Activated naive CD4-positive, alpha-beta T cell treated with anti-CD3 and anti-CD28 coated beads for 36 hours (primary cell): ENCODE measurements around the gene SLC6A2. TPM values are rescaled to one million over a fixed set of nuclear protein-coding genes. Genes with fewer than 3 reads are reported as not detected.
"Not testable (repeated sequence)": the region's sequence is repeated elsewhere in the genome, so short reads cannot be mapped to it uniquely, and the experiment has no call there.

Source experiments
- CTCF ChIA-PET: fragments of 350-600 bp; sonication (Branson Sonifier 250); formaldehyde crosslinking; loops from one replicate; lab custom pipeline; 2021; ENCODE audit warnings: antibody characterized with exemption; lab: Charles Lee
- DNase-seq: peaks from one replicate; pipeline ENCODE4 v3.0.0-alpha.2; 2020
- H3K27ac Mint-ChIP-seq: one replicate; pipeline ENCODE4 v1.8.0; 2021; ENCODE audit warnings: mild to moderate bottlenecking, mixed read lengths
- H3K27me3 Mint-ChIP-seq: one replicate; pipeline ENCODE4 v1.8.0; 2021; ENCODE audit warnings: low read depth, mixed read lengths
- H3K36me3 Mint-ChIP-seq: one replicate; pipeline ENCODE4 v1.8.0; 2021; ENCODE audit warnings: low read depth, mixed read lengths
- H3K4me1 Mint-ChIP-seq: one replicate; pipeline ENCODE4 v1.8.0; 2021; ENCODE audit warnings: low read depth, mixed read lengths
- H3K4me3 Mint-ChIP-seq: one replicate; pipeline ENCODE4 v1.8.0; 2021; ENCODE audit warnings: mild to moderate bottlenecking, moderate library complexity, mixed read lengths
- H3K9me3 Mint-ChIP-seq: one replicate; pipeline ENCODE4 v1.8.0; 2021; ENCODE audit warnings: mixed read lengths
- intact Hi-C: fragments of 100-400 bp; cut with micrococcal nuclease; formaldehyde crosslinking; loops from one replicate; pipeline ENCODE4 v1.15.1; 2023
- total RNA-seq, 2 experiments: library from RNA; stranded (reverse); gene quantifications; one replicate each; pipeline ENCODE4 v1.2.3, GENCODE V29; 2021

Gene SLC6A2
- not detected for total RNA-seq

DNA sequence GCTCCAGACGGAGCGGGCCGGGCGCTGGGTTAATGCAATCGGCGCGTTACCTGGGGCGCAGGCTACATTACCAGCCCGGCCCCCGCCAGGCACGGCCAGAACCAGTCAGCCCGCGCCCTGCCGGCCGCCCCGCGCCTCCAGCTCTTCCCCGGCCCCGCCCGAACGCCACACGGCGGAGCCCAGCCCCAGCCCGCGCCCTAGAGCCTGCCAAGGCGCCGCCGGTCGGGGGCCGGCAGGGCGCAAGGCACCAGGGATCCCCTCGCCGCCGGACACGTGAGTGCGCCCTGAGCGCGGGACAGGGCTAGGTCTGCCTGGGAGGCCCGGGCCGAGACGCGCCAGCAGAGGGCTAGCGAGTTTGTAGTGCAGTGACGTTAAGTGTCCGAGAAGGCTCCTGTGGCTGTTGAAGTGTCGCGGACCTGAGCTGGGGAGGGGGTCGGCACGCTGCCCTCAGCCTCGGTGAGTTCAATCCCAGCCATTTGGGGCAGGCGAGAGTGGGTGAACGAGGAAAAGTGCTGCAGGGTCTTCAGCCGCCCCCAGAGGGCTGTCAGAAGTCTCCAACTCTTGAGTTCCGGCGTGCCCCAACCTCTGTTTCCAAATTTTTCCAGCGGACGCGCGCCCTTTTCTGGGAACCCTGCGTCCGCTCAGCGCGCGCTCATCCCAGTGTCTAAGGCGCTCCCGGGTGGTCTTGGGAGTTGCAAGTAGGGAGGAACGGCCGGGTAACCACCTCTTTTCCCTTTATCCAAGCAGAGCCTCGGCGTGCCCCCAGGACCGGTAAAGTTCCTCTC, at the start of gene SLC6A2:
TSS of gene SLC6A2 (plus strand) at position 92 of the 785 bp plus-strand sequence. CDS start 707 bp downstream, outside the sequence.
- Mint-ChIP-seq H3K9me3 (no peaks in the 10 kb centered on the region), H3K27me3 (peaks cover 15% of the 10 kb centered on the region), H3K4me1 (no peaks in the 10 kb centered on the region), H3K27ac (no peak within 1 kb of the TSS), H3K36me3 (no peaks in the 10 kb centered on the region), H3K4me3 (no peak within 1 kb of the TSS)
- DNase-seq: no peak
- CTCF ChIA-PET: no interaction called here
- intact Hi-C loops: no loop called here

DNA sequence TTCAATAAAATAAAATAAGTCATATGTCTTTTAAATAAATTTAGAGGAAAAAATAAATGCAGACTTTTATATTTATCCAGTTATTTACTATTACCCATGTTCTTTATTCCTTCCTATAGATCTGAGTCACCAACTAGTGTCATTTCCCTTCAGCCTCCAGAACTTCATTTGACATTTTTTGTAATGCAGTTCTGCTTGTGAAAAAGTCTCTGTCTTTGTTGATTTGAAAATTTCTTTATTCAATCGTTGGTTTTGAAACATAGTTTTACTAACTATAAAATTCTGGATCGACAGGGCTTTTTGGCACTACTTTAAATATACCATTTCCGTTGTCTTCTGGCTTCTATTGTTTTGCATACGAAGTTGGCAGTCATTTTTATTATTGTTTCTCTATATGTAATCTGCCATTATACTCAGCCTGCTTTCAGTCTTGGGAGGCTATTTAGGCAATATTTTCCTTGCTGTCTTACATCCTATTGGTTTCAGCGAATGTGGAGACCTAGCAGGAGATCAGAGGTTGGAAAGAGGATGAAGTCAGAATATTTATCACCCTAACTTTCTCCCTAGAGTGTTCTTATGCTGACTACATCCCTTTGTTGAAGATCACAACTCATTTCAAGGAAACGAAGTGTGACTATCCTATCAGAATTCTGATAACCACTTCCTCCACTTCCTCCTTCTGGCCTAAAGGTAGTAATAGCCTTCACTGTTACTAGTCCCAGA, 42.0 kb upstream of the SLC6A2 start:
- Mint-ChIP-seq H3K27me3 (peaks cover 11% of the 10 kb centered on the region), H3K27ac (no peak overlapping the region), H3K4me3 (no peak overlapping the region), H3K9me3 (peaks cover 2% of the 10 kb centered on the region), H3K4me1 (no peaks in the 10 kb centered on the region), H3K36me3 (peaks cover 1% of the 10 kb centered on the region)
- DNase-seq: no peak
- intact Hi-C loops: no loop called here
- CTCF ChIA-PET: no interaction called here

DNA sequence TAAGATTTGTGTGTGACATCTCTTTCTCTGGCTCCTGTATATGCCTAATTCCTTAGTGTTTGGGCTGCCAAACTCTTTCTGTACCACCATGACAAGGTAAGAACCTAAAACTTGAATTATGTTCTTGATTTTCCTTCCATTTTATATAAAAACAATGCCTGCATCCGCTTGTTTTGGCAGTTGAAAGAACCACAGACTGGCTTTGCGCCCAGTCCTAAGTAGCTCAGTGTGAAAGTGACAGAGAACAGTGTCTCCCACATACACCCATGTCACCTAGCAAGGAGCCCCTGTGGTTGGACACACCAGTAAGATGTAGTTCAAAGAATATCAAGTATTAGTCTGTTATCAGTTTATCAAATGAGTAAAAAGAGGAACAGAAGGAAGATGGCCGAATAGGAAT, 40.7 kb upstream of the SLC6A2 start:
- DNase-seq: no peak
- Mint-ChIP-seq H3K4me3 (no peak overlapping the region), H3K4me1 (no peaks in the 10 kb centered on the region), H3K27ac (no peak overlapping the region), H3K36me3 (peaks cover 1% of the 10 kb centered on the region), H3K9me3 (peaks cover 2% of the 10 kb centered on the region), H3K27me3 (peaks cover 11% of the 10 kb centered on the region)
- CTCF ChIA-PET: no interaction called here
- intact Hi-C loops: no loop called here

DNA sequence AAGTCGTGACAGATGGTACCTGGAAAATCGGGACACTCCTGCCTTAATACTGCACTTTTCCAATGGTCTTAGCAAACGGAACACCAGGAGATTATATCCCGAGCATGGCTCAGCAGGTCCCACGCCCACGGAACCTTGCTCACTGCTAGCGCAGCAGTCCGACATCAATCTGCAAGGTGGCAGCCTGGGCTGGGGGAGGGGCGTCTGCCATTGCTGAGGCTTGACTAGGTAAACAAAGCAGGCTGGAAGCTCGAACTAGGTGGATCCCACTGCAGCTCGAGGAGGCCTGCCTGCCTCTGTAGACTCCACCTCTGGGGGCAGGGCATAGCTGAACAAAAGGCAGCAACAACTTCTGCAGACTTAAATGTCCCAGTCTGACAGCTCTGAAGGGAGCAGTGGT, 40.1 kb upstream of the SLC6A2 start:
- intact Hi-C loops, H3K4me1 Mint-ChIP-seq, H3K36me3 Mint-ChIP-seq, H3K9me3 Mint-ChIP-seq, H3K4me3 Mint-ChIP-seq, H3K27me3 Mint-ChIP-seq, H3K27ac Mint-ChIP-seq, CTCF ChIA-PET, DNase-seq: not testable (repeated sequence)

DNA sequence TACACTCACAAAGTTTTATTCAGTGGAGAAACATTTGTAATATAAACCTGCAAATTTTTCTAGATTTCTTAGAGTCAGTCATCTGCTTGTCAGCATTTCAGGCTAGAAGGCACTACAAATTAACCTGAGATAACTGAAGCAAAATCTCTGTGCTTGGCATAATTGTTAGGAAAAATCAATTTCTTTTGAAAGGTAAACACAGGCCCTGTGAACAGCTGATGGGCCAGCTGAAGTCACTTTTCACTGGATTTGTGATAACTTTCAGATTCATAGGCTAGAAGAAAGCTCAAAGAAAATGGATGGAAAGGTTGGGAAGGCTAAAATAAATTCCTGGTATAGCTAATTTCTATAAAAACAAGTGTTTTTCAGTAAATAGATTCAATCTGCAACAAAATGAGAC, 34.0 kb upstream of the SLC6A2 start:
- CTCF ChIA-PET: interaction anchor here (2.3 kb wide), 1 partner anchor 157 kb away, joined by 7 read pairs; no protein-coding TSS in a partner anchor
- intact Hi-C loops: no loop called here
- no peak overlapping the region for H3K4me3 Mint-ChIP-seq
- no peak for DNase-seq
- H3K27me3 Mint-ChIP-seq: peaks cover 1% of the 10 kb centered on the region
- H3K9me3 Mint-ChIP-seq: no peaks in the 10 kb centered on the region
- H3K27ac Mint-ChIP-seq: no peak overlapping the region
- H3K4me1 Mint-ChIP-seq: no peaks in the 10 kb centered on the region
- H3K36me3 Mint-ChIP-seq: peaks cover 1% of the 10 kb centered on the region

DNA sequence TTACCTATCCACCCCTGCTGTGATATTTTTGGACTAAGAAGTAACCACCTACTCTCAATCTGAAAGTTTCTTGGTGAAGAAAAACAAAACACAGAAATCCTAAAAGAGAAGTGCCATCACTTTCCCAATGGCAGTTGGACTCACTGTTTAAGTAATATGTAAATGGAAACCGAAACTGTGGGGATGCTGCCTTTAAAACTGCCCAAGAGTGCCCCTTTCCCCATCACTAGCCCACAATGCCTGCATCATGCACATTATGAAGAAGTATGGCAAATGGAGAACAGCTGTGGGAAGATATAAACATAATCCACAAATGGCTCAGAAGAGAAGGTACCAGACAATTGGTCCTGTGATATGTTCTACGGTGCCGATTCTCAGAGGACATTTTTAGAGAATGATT, 33.5 kb upstream of the SLC6A2 start:
- Mint-ChIP-seq H3K4me1 (no peaks in the 10 kb centered on the region), H3K27ac (no peak overlapping the region), H3K36me3 (no peaks in the 10 kb centered on the region), H3K27me3 (no peaks in the 10 kb centered on the region), H3K4me3 (no peak overlapping the region), H3K9me3 (no peaks in the 10 kb centered on the region)
- intact Hi-C loops: no loop called here
- CTCF ChIA-PET: interaction anchor here (0.7 to 2.3 kb wide), 2 partner anchors 21 to 157 kb away, joined by 3 to 7 read pairs; no protein-coding TSS in a partner anchor
- no peak for DNase-seq

DNA sequence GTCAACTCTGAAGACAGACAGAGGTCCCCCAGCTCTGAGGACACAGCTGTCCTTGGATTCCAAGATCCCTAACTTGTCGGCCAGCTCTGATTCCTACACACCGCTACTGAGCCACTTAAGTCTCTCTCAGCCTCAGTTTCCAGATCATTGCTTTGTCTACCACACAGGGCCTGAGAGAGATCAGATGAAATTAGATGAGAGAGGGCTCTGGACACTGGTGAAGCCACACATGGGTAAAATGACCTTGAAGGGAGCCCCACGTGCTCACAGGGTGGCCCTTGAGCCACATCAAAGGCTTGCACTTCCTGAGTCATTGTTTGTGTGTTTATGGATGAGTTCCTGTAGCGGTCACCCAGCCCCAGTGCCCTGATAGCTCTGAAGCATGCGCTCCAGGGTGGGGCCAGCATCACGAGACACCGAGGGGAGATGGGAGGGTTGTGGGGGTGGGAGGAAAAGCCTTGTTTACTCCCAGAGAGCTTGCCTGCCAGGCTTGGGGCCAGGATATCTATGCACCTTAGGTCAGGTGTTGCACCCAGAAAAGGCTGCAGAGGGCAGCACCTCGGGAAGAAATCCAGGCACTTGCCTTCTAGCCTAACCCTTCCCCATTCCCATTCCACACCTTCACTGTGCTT, 32.7 kb upstream of the SLC6A2 start:
- Mint-ChIP-seq H3K27ac (no peak overlapping the region), H3K4me3 (no peak overlapping the region), H3K36me3 (no peaks in the 10 kb centered on the region), H3K27me3 (no peaks in the 10 kb centered on the region), H3K9me3 (no peaks in the 10 kb centered on the region), H3K4me1 (no peaks in the 10 kb centered on the region)
- intact Hi-C loops: no loop called here
- CTCF ChIA-PET: interaction anchor here (0.7 to 2.3 kb wide), 2 partner anchors 21 to 158 kb away, joined by 3 to 7 read pairs; no protein-coding TSS in a partner anchor
- no peak for DNase-seq

DNA sequence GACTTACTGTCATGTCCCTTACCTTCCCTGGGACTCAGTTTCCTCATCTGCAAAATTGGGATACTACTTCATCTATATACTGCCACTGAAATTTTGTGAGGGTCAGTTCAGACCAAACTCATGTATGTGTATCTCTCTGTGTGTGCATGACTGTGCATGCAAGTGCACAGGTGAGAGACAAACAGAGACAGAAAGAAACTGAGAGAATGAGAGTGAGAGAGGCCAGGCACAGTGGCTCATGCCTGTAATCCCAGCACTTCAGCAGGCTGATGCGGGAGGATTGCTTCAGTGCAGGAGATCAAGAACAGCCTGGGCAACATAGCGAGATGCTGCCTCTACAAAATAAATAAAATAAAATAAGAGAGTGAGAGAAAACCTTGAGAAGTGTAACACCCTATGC, 32.1 kb upstream of the SLC6A2 start:
- no peaks in the 10 kb centered on the region for H3K4me1 Mint-ChIP-seq
- H3K27ac Mint-ChIP-seq: no peak overlapping the region
- H3K9me3 Mint-ChIP-seq: no peaks in the 10 kb centered on the region
- CTCF ChIA-PET: no interaction called here
- no peaks in the 10 kb centered on the region for H3K36me3 Mint-ChIP-seq
- H3K27me3 Mint-ChIP-seq: no peaks in the 10 kb centered on the region
- no peak overlapping the region for H3K4me3 Mint-ChIP-seq
- intact Hi-C loops: no loop called here
- no peak for DNase-seq

DNA sequence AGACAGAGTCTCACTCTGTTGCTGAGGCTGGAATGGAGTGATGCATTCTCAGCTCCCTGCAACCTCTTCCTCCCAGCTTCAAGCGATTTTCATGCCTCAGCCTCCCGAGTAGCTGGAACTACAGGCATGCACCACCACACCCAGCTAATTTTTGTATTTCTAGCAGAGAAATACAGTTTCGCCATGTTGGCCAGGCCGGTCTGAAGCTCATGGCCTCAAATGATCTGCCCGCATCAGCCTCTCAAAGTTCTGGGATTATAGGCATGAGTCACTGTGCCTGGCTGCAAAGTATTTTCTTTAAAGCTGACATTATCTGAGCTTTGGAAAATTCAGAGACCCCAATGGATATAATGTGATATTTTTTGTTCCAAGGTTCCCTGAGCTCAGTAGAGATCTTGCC, 31.1 kb upstream of the SLC6A2 start:
- no peak overlapping the region for H3K4me3 Mint-ChIP-seq
- DNase-seq: no peak
- no peaks in the 10 kb centered on the region for H3K27me3 Mint-ChIP-seq
- H3K27ac Mint-ChIP-seq: no peak overlapping the region
- H3K36me3 Mint-ChIP-seq: no peaks in the 10 kb centered on the region
- CTCF ChIA-PET: no interaction called here
- no peaks in the 10 kb centered on the region for H3K9me3 Mint-ChIP-seq
- no peaks in the 10 kb centered on the region for H3K4me1 Mint-ChIP-seq
- intact Hi-C loops: no loop called here

DNA sequence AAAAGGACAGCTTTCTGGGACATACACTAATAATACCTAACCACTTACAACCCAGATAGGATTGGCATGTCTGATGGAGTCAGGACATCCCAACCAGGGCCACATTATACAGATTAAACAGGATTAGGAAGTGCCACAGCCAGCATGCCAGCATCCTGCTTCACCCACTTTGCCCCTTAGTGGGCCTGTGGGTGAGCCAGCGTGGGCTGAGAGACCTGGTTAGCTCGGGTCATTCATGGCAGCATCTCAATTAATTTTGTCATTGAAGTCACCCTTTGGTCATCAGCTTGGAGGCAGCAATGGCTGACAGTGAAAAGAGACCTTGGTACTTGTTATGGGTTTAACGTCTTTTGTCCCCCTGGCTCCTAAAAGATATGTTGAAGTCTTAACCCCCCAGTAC, 29.9 kb upstream of the SLC6A2 start:
- CTCF ChIA-PET: no interaction called here
- DNase-seq: no peak
- H3K9me3 Mint-ChIP-seq: no peaks in the 10 kb centered on the region
- no peak overlapping the region for H3K27ac Mint-ChIP-seq
- H3K36me3 Mint-ChIP-seq: no peaks in the 10 kb centered on the region
- intact Hi-C loops: no loop called here
- H3K27me3 Mint-ChIP-seq: peaks cover 3% of the 10 kb centered on the region
- no peaks in the 10 kb centered on the region for H3K4me1 Mint-ChIP-seq
- no peak overlapping the region for H3K4me3 Mint-ChIP-seq

DNA sequence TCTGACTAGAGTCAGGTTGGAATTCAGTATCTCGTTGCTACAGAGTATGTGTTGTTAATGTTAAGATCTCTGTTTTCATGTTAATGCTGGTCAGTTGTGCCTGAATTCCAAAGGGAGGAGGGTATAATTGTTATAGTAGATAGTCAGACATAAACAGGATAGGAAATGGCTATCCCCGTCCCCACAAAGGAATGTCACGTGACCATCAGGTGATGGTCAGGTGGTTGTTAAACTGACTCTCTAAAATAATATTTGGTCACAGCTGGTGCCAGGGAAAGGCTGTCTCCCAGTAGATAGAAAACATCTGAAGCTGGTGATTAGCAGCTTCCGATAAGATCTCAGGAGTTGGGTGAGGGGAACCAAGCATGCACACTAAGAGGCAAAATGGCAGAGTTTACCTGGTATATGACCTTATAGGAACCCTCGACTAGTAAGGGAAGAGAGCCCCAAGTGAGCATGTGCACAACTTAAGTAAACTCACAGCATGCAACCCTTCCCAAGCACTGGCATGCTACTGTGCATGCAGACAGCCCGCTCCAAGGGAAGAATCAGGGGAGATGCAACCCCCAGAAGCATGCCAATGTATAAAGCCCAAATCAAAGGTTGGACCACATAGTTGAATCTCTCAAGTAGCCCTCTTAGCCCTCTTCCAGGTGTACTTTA, 27.4 kb upstream of the SLC6A2 start:
- Mint-ChIP-seq H3K27me3 (peaks cover 4% of the 10 kb centered on the region), H3K27ac (no peak overlapping the region), H3K9me3 (peaks cover 2% of the 10 kb centered on the region), H3K4me3 (no peak overlapping the region), H3K36me3 (no peaks in the 10 kb centered on the region), H3K4me1 (no peaks in the 10 kb centered on the region)
- no peak for DNase-seq
- intact Hi-C loops: no loop called here
- CTCF ChIA-PET: no interaction called here

DNA sequence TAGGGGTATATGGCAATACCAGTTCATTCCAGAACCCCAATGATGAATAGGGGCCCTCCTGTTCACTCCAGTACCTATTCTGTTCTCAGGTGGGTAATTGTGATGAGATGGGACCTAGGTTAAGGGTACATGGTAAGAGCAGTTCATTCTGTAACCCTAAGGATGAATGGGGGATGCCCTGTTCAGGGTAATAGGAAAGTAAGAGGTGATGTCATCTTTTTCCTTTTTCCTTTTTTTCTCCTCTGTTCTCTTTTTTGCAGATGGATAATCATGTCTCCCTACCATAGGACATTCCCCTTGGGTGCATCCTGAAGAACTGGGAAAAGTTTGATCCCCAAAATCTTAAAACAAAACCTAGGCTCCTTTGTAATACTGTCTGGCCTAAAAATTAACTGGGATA, 25.0 kb upstream of the SLC6A2 start:
- Mint-ChIP-seq H3K27me3 (peaks cover 9% of the 10 kb centered on the region), H3K27ac (no peak overlapping the region), H3K4me3 (no peak overlapping the region), H3K9me3 (peaks cover 2% of the 10 kb centered on the region), H3K36me3 (no peaks in the 10 kb centered on the region), H3K4me1 (no peaks in the 10 kb centered on the region)
- intact Hi-C loops: no loop called here
- DNase-seq: no peak
- CTCF ChIA-PET: no interaction called here
